SK-N-SH (cell line): Measurements from ENCODE around the gene HMX3. TPM values are rescaled to one million over a fixed set of nuclear protein-coding genes. Genes with fewer than 3 reads are reported as not detected.

Experiments used
- CTCF ChIA-PET: fragments of 300-600, 350-600 bp; formaldehyde crosslinking; extraction: SDS; loops from one replicate; lab custom pipeline; 2021; lab: Yijun Ruan, JAX
- POLR2A ChIA-PET: fragments of 350-600 bp; sonication (Branson Sonifier 250); formaldehyde crosslinking; extraction: SDS; loops from one replicate; lab custom pipeline; 2020; ENCODE audit warnings: antibody characterized with exemption, inconsistent platforms; lab: Yijun Ruan, JAX
- DNase-seq: peaks from one replicate; pipeline ENCODE4 v3.0.0; 2012
- H2AFZ ChIP-seq: fragments of 200-600 bp; sonication (generic); 2 replicates; pipeline ENCODE4 v1.8.1; 2016; ENCODE audit warnings: antibody characterized with exemption, mild to moderate bottlenecking, low read depth
- H3F3A ChIP-seq: fragments of 200-600 bp; sonication (generic); replicated peaks from 2 replicates; pipeline ENCODE3; 2016; ENCODE audit warnings: antibody characterized with exemption, mild to moderate bottlenecking; ENCODE audit not compliant: insufficient read depth
- H3K27ac ChIP-seq, 2 experiments: fragments of 200-500 bp in 1 of 2; fragments of 200-600 bp in 1 of 2; sonication (Bioruptor generic) in 1 of 2; sonication (generic), shearing (Covaris generic) in 1 of 2; 2 replicates each; pipeline versions ENCODE4 v1.5.1 to v1.6.1; 2014 to 2016; ENCODE audit warnings: low read depth in 2 of 2, inconsistent platforms in 1 of 2, low read length in 1 of 2, mild to moderate bottlenecking in 1 of 2, mixed read lengths in 1 of 2
- H3K27me3 ChIP-seq: fragments of 200-600 bp; sonication (generic), shearing (Covaris generic); 2 replicates; pipeline ENCODE4 v1.6.1; 2016; ENCODE audit warnings: mixed run types; ENCODE audit not compliant: insufficient read depth
- H3K36me3 ChIP-seq, 2 experiments: fragments of 200-500 bp in 1 of 2; fragments of 200-600 bp in 1 of 2; sonication (Bioruptor generic) in 1 of 2; sonication (generic) in 1 of 2; replicated peaks in 1 of 2; 2 replicates each; pipeline versions ENCODE3 to v1.5.1; 2014 to 2016; ENCODE audit warnings: low read length in 1 of 2, mild to moderate bottlenecking in 1 of 2; ENCODE audit not compliant: insufficient read depth in 2 of 2, control insufficient read depth in 1 of 2
- H3K4me1 ChIP-seq, 2 experiments: fragments of 200-500 bp in 1 of 2; fragments of 200-600 bp in 1 of 2; sonication (Bioruptor generic) in 1 of 2; sonication (generic), shearing (Covaris generic) in 1 of 2; 2 replicates each; pipeline versions ENCODE4 v1.5.1 to v1.6.1; 2014 to 2016; ENCODE audit warnings: low read depth in 1 of 2, low read length in 1 of 2, mixed run types in 1 of 2; ENCODE audit not compliant: insufficient read depth in 2 of 2, control insufficient read depth in 1 of 2
- H3K4me2 ChIP-seq: fragments of 200-600 bp; sonication (generic), shearing (Covaris generic); 2 replicates; pipeline ENCODE4 v1.6.1; 2017; ENCODE audit warnings: mixed run types
- H3K4me3 ChIP-seq, 2 experiments: fragments of 200-500 bp in 1 of 2; fragments of 200-600 bp in 1 of 2; sonication (Bioruptor generic) in 1 of 2; sonication (generic), shearing (Covaris generic) in 1 of 2; 2 replicates each; pipeline versions ENCODE4 v1.5.1 to v1.8.1; 2014 to 2016; ENCODE audit warnings: low read depth in 2 of 2, inconsistent platforms in 1 of 2, low read length in 1 of 2, mild to moderate bottlenecking in 1 of 2, mixed read lengths in 1 of 2, moderate library complexity in 1 of 2
- H3K79me2 ChIP-seq: fragments of 200-600 bp; sonication (generic); 2 replicates; pipeline ENCODE4 v1.8.1; 2017; ENCODE audit warnings: mild to moderate bottlenecking; ENCODE audit not compliant: insufficient read depth
- H3K9ac ChIP-seq: fragments of 200-600 bp; sonication (generic); 2 replicates; pipeline ENCODE4 v1.6.1; 2017; ENCODE audit warnings: mixed run types
- H3K9me2 ChIP-seq: fragments of 200-600 bp; sonication (generic); 2 replicates; pipeline ENCODE4 v1.6.1; 2017; ENCODE audit warnings: mixed run types
- H3K9me3 ChIP-seq: fragments of 200-600 bp; sonication (generic); 2 replicates; pipeline ENCODE4 v1.6.1; 2017; ENCODE audit warnings: mixed run types, mild to moderate bottlenecking, moderate library complexity
- H4K20me1 ChIP-seq: fragments of 200-600 bp; sonication (generic); 2 replicates; pipeline ENCODE4 v1.6.1; 2017; ENCODE audit warnings: mild to moderate bottlenecking, mixed run types; ENCODE audit not compliant: insufficient read depth
- CHD2 ChIP-seq: fragments of 150-350 bp; IDR thresholded peaks from 2 replicates; pipeline ENCODE4 v1.6.1; 2018; ENCODE audit warnings: low read length; ENCODE audit not compliant: partially characterized antibody
- EP300 ChIP-seq, 2 experiments: IDR thresholded peaks; 2 replicates each; pipeline versions ENCODE4 v1.4.0 to v1.6.1; 2012; ENCODE audit warnings: borderline replicate concordance in 1 of 2, low read depth in 1 of 2, low read length in 1 of 2
- EZH2phosphoT487 ChIP-seq: fragments of 200-600 bp; sonication (generic); IDR thresholded peaks from 2 replicates; pipeline ENCODE4 v1.6.1; 2017; ENCODE audit warnings: low read depth, mixed run types, mild to moderate bottlenecking, antibody characterized with exemption, moderate library complexity, borderline replicate concordance
- RAD21 ChIP-seq: IDR thresholded peaks from 2 replicates; pipeline ENCODE4 v1.6.1; 2012; ENCODE audit warnings: mild to moderate bottlenecking, low read length
- RFX5 ChIP-seq: IDR thresholded peaks from 2 replicates; pipeline ENCODE4 v1.6.1; 2012; ENCODE audit warnings: mild to moderate bottlenecking, improper control_type of control experiment, low read length
- YY1 ChIP-seq: IDR thresholded peaks from 2 replicates; pipeline ENCODE4 v1.4.0; 2012; ENCODE audit warnings: low read depth, mild to moderate bottlenecking
- WGBS: methylation state at CpG from one replicate; pipeline ENCODE4 v1.1.6; 2017; ENCODE audit warnings: low lambda C conversion rate; 5-methylcytosine and 5-hydroxymethylcytosine counted together
- polyA plus RNA-seq, 3 experiments: library from polyadenylated mRNA; depleted of rRNA; stranded (reverse); fragments of >200 nt; gene quantifications; 2 replicates each; pipeline ENCODE4 v1.2.3, GENCODE V29; 2012
- TF ChIP-seq, protein P1 (sequence below): IDR thresholded peaks from 2 replicates; pipeline ENCODE4 v1.6.1; 2012; ENCODE audit warnings: mild to moderate bottlenecking, low read depth, low read length, moderate library complexity

Gene HMX3
- polyA plus RNA-seq, 1 of the 3 experiments (the other 2 are of a cell fraction) = not detected

DNA sequence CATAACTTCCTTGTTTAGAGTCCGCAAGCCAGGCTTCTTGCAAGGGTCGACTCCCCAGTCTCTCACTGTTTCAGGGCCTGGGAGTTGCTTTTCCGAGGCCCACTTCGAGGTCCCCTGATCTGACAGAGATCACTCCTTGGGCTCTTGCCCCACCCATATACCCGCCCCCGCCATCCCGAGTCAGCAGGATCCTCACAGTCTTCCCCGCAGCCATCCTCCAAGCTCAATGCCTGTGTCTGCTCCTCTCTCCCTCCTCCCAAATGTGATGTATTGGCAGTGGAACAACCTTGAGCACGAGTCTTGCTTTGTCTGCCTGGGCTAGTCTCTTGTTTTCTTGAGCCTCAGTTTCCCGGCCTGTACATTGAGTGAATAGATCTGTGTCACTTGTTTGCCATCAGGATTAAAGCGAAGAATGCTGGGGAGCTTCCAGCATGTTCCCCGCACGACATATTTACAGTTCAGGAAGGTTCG, 9.8 kb downstream of the HMX3 start (continued):
- TF ChIP-seq, protein P1, sequence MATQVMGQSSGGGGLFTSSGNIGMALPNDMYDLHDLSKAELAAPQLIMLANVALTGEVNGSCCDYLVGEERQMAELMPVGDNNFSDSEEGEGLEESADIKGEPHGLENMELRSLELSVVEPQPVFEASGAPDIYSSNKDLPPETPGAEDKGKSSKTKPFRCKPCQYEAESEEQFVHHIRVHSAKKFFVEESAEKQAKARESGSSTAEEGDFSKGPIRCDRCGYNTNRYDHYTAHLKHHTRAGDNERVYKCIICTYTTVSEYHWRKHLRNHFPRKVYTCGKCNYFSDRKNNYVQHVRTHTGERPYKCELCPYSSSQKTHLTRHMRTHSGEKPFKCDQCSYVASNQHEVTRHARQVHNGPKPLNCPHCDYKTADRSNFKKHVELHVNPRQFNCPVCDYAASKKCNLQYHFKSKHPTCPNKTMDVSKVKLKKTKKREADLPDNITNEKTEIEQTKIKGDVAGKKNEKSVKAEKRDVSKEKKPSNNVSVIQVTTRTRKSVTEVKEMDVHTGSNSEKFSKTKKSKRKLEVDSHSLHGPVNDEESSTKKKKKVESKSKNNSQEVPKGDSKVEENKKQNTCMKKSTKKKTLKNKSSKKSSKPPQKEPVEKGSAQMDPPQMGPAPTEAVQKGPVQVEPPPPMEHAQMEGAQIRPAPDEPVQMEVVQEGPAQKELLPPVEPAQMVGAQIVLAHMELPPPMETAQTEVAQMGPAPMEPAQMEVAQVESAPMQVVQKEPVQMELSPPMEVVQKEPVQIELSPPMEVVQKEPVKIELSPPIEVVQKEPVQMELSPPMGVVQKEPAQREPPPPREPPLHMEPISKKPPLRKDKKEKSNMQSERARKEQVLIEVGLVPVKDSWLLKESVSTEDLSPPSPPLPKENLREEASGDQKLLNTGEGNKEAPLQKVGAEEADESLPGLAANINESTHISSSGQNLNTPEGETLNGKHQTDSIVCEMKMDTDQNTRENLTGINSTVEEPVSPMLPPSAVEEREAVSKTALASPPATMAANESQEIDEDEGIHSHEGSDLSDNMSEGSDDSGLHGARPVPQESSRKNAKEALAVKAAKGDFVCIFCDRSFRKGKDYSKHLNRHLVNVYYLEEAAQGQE = no peak
- TF ChIP-seq RFX5 (no peak), EP300 (IDR thresholded peaks at IDR 0.05; ENCODE audit: borderline replicate concordance in 1 of 2, low read depth in 1 of 2, low read length in 1 of 2) (no peak), YY1 (no peak)

GRCh38 chr10:123146013-123146893, 10.5 kb downstream of the HMX3 start:
- no peak overlapping the region for H3K27ac ChIP-seq

GRCh38 chr10:123146894-123147634, 11.3 kb downstream of the HMX3 start:
- no peak overlapping the region for H3K4me3 ChIP-seq
- no peaks in the 10 kb centered on the region for H3K9me2 ChIP-seq
- no peak overlapping the region for H3K4me2 ChIP-seq
- no peak overlapping the region for H3K27ac ChIP-seq
- no peaks in the 10 kb centered on the region for H3K79me2 ChIP-seq
- 0 out of 2 replicates have a peak, but pooled peaks cover 4% of the 10 kb centered on the region for H4K20me1 ChIP-seq
- H3K36me3 ChIP-seq = no peaks in the 10 kb centered on the region
- no peak overlapping the region for H2AFZ ChIP-seq
- H3K9ac ChIP-seq = no peak overlapping the region
- CTCF ChIA-PET = interaction anchor here (1.8 to 4.8 kb wide), 3 partner anchors 14 to 233 kb away, joined by 6 to 51 read pairs (median 51); no protein-coding TSS in a partner anchor
- POLR2A ChIA-PET = no interaction called here
- no peaks in the 10 kb centered on the region for H3K9me3 ChIP-seq
- no peak for DNase-seq
- TF ChIP-seq EZH2phosphoT487 (peak; percentile 34; the same call in 1 of the 2 replicates), CHD2 (no peak)
- 21% methylated on average over 19 of the region's 24 CpGs for WGBS
- H3K4me1 ChIP-seq = peaks cover 0 to 23% of the 10 kb centered on the region in 2 experiments; a peak in 2 of 4 replicates
- peaks cover 100% of the 10 kb centered on the region for H3K27me3 ChIP-seq
- no peaks in the 10 kb centered on the region for H3F3A ChIP-seq

More at GRCh38 chr10:123146013-123146893, 10.5 kb downstream of the HMX3 start:
- TF ChIP-seq RAD21 = no peak
- peak; percentile 75; the same call in 1 of the 2 replicates for TF ChIP-seq EZH2phosphoT487
- ChIA-PET CTCF (interaction anchor here (0.9 to 4.8 kb wide), 5 partner anchors 13 to 234 kb away, joined by 3 to 51 read pairs (median 6); no protein-coding TSS in a partner anchor), POLR2A (interaction anchor here (0.5 kb wide), 1 partner anchor 412 kb away, joined by 3 read pairs; no protein-coding TSS in a partner anchor)
- peak; percentile 41 for DNase-seq
- Histone ChIP-seq H3K9me2 (no peaks in the 10 kb centered on the region), H2AFZ (no peak overlapping the region), H3K36me3 (no peaks in the 10 kb centered on the region), H3K9ac (no peak overlapping the region), H3K4me2 (no peak overlapping the region), H3K27me3 (peaks cover 100% of the 10 kb centered on the region), H3F3A (no peaks in the 10 kb centered on the region), H3K4me3 (no peak overlapping the region), H4K20me1 (0 out of 2 replicates have a peak, but pooled peaks cover 4% of the 10 kb centered on the region), H3K4me1 (peaks cover 0 to 21% of the 10 kb centered on the region in 2 experiments; a peak in 2 of 4 replicates), H3K9me3 (no peaks in the 10 kb centered on the region), H3K79me2 (no peaks in the 10 kb centered on the region)
- WGBS = 23% methylated on average over 40 of the region's 59 CpGs
